CD4-positive, alpha-beta T cell treated with Interleukin-6 at 100 ng/mL for 8 hours (primary cell): ENCODE results near the gene A2ML1.
"Not testable (repeated sequence)": the region's sequence is repeated elsewhere in the genome, so short reads cannot be mapped to it uniquely, and the experiment has no call there.

Source experiments
- DNase-seq: peaks from one replicate; pipeline ENCODE4 v3.0.0-alpha.2; 2020; ENCODE audit warnings: mixed read lengths, low spot score

The A2ML1 gene

GRCh38 chr12:8822298-8822697 is at the start of gene A2ML1:
Gene A2ML1 (plus strand): TSS chr12:8822621. CDS start chr12:8822652, 31 bp downstream.
- DNase-seq = no peak

GRCh38 chr12:8773461-8773860 is 49.0 kb upstream of the A2ML1 start:
- no peak for DNase-seq

GRCh38 chr12:8779281-8779680 is 43.1 kb upstream of the A2ML1 start:
- no peak for DNase-seq

- DNase-seq = no peak
These were observed 42.6 kb upstream of the A2ML1 start for GRCh38 chr12:8779862-8780261.

GRCh38 chr12:8780389-8780788 is 42.0 kb upstream of the A2ML1 start:
- DNase-seq = no peak

- DNase-seq = no peak
These were observed 40.9 kb upstream of the A2ML1 start for GRCh38 chr12:8781381-8782127.

- no peak for DNase-seq
These were observed 38.0 kb upstream of the A2ML1 start for GRCh38 chr12:8784290-8784888.

- DNase-seq = no peak
These were observed 36.9 kb upstream of the A2ML1 start for GRCh38 chr12:8785499-8785898.

GRCh38 chr12:8787206-8787605 is 35.2 kb upstream of the A2ML1 start:
- not testable (repeated sequence) for DNase-seq

GRCh38 chr12:8788706-8789105 is 33.7 kb upstream of the A2ML1 start:
- DNase-seq = not testable (repeated sequence)

- DNase-seq = not testable (repeated sequence)
These were observed 32.9 kb upstream of the A2ML1 start for GRCh38 chr12:8789341-8790013.

- DNase-seq = not testable (repeated sequence)
These were observed 29.2 kb upstream of the A2ML1 start for GRCh38 chr12:8793226-8793625.

GRCh38 chr12:8794611-8795010 is 27.8 kb upstream of the A2ML1 start:
- not testable (repeated sequence) for DNase-seq

GRCh38 chr12:8796831-8797626 is 25.4 kb upstream of the A2ML1 start:
- no peak for DNase-seq

GRCh38 chr12:8801213-8801612 is 21.2 kb upstream of the A2ML1 start:
- DNase-seq = not testable (repeated sequence)

- not testable (repeated sequence) for DNase-seq
These were observed 17.6 kb upstream of the A2ML1 start for GRCh38 chr12:8804833-8805232.

GRCh38 chr12:8805487-8805886 is 16.9 kb upstream of the A2ML1 start:
- DNase-seq = not testable (repeated sequence)

GRCh38 chr12:8807084-8807483 is 15.3 kb upstream of the A2ML1 start:
- DNase-seq = not testable (repeated sequence)

- not testable (repeated sequence) for DNase-seq
These were observed 12.3 kb upstream of the A2ML1 start for GRCh38 chr12:8810112-8810511.

GRCh38 chr12:8813572-8814357 is 8.7 kb upstream of the A2ML1 start:
- no peak for DNase-seq

- DNase-seq = no peak
These were observed 5.9 kb upstream of the A2ML1 start for GRCh38 chr12:8816448-8817050.
